K562 treated with DMSO at 1 percent for 4 hours (cell line): Measurements from ENCODE around the gene TRIM33. TPM values are rescaled to one million over a fixed set of nuclear protein-coding genes. Genes with fewer than 3 reads are reported as not detected.

Experiments
- total RNA-seq: library from RNA; unstranded; fragments of 300-600 nt; gene quantifications from 2 replicates; pipeline ENCODE4 v1.2.3, GENCODE V29; 2022; ENCODE audit not compliant: insufficient read depth

The TRIM33 gene
- 16.3 and 20.9 TPM in 2 replicates for total RNA-seq

GRCh38 chr1:114511032-114511785 lies at the start of gene TRIM33:
Gene TRIM33, minus strand, starts transcription at chr1:114511203. Its CDS starts 127 bp downstream, at chr1:114511076.

Other genes with a start within 250 kb of the TRIM33 start
- 48.1 and 51.4 TPM in 2 replicates for gene BCAS2, start 70.4 kb upstream of the TRIM33 start, total RNA-seq
- not detected in 2 replicates for gene DENND2C, start 158.8 kb upstream of the TRIM33 start, total RNA-seq
- gene AMPD1, start 184.3 kb upstream of the TRIM33 start, total RNA-seq: not detected in 2 replicates
- gene NRAS, start 205.6 kb upstream of the TRIM33 start, total RNA-seq: 23.5 and 24.9 TPM in 2 replicates
- gene CSDE1, start 246.8 kb upstream of the TRIM33 start, total RNA-seq: 208 and 215 TPM in 2 replicates